GM21825 (cell line): ENCODE data around the gene DAAM2.
A peak's percentile ranks its signal among the peaks of the same experiment; 100 is the strongest.

ENCODE experiments used
- ATAC-seq: cut with Tn5 transposase; IDR thresholded peaks from one replicate; pipeline ENCODE4 v1.9.1; 2021; ENCODE audit warnings: mild to moderate bottlenecking, moderate library complexity; ENCODE audit not compliant: unreplicated experiment

DAAM2 gene

GRCh38 chr6:39786649-39787048 lies 5.5 kb upstream of the DAAM2 start:
- ATAC-seq: no peak

GRCh38 chr6:39787322-39787721 lies 4.9 kb upstream of the DAAM2 start:
- ATAC-seq: no peak

- no peak for ATAC-seq
Measured at GRCh38 chr6:39790772-39791171, 1.4 kb upstream of the DAAM2 start.

- no peak for ATAC-seq
Measured at GRCh38 chr6:39791311-39791710, 865 bp upstream of the DAAM2 start.

- no peak for ATAC-seq
Measured at GRCh38 chr6:39792540-39793450, 619 bp downstream of the DAAM2 start.

GRCh38 chr6:39793516-39793915 lies 1.3 kb downstream of the DAAM2 start:
- ATAC-seq: no peak

GRCh38 chr6:39794231-39794630 lies 2.1 kb downstream of the DAAM2 start:
- no peak for ATAC-seq

GRCh38 chr6:39797751-39798150 lies 5.6 kb downstream of the DAAM2 start:
- no peak for ATAC-seq

- ATAC-seq: no peak
Measured at GRCh38 chr6:39800034-39801032, 8.2 kb downstream of the DAAM2 start.

GRCh38 chr6:39801456-39802251 lies 9.5 kb downstream of the DAAM2 start:
- no peak for ATAC-seq

- no peak for ATAC-seq
Measured at GRCh38 chr6:39803872-39804271, 11.7 kb downstream of the DAAM2 start.

- ATAC-seq: no peak
Measured at GRCh38 chr6:39804466-39805065, 12.4 kb downstream of the DAAM2 start.

GRCh38 chr6:39806278-39806677 lies 14.1 kb downstream of the DAAM2 start:
- no peak for ATAC-seq

- no peak for ATAC-seq
Measured at GRCh38 chr6:39808346-39808745, 16.2 kb downstream of the DAAM2 start.

- no peak for ATAC-seq
Measured at GRCh38 chr6:39808964-39809363, 16.8 kb downstream of the DAAM2 start.

- ATAC-seq: no peak
Measured at GRCh38 chr6:39811835-39812345, 19.7 kb downstream of the DAAM2 start.

GRCh38 chr6:39812496-39812852 lies 20.3 kb downstream of the DAAM2 start:
- ATAC-seq: no peak

GRCh38 chr6:39812853-39813533 lies 20.8 kb downstream of the DAAM2 start:
- peak; percentile 91 for ATAC-seq

GRCh38 chr6:39814236-39814635 lies 22.1 kb downstream of the DAAM2 start:
- no peak for ATAC-seq

GRCh38 chr6:39815356-39815755 lies 23.2 kb downstream of the DAAM2 start:
- ATAC-seq: no peak
